ENCODE measurements around the gene DNAH5.

GRCh38 chr5:13910201-13910600, 34.3 kb downstream of the DNAH5 start:
- no peak for TF ChIP-seq CTCF (IDR thresholded peaks at IDR 0.05; ENCODE audit: low read length)
- no peak for TF ChIP-seq EZH2 (IDR thresholded peaks at IDR 0.05; ENCODE audit: borderline replicate concordance, low read length)
